Measurements from ENCODE around the gene GOLGA2.

Gene GOLGA2

DNA sequence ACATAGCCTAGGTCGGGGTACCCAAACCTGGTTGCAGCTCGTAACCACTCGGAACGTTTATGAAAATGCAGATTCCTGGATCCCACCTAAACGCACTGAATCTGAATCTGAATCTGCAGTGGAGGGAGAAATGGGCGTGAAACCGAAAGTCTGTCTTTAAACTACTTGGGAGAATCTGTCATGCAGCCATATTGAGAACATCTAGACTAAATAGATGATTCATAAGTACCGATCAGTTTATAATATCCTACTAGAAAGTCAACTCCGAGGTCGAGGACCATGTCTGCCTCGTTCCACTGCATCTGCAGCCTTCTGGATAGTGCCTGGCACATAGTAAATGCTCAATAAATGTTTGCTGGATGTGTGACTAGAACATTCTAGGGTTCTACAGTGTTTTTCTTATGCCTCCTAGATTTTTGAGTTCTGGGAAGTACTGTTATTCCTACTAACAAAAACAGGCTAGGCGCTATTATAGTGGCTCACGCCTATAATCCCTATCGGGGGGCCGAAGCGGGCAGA is 47.5 kb upstream of the GOLGA2 start:
- peak; percentile 14 for ATAC-seq
- TF ChIP-seq, protein P1, sequence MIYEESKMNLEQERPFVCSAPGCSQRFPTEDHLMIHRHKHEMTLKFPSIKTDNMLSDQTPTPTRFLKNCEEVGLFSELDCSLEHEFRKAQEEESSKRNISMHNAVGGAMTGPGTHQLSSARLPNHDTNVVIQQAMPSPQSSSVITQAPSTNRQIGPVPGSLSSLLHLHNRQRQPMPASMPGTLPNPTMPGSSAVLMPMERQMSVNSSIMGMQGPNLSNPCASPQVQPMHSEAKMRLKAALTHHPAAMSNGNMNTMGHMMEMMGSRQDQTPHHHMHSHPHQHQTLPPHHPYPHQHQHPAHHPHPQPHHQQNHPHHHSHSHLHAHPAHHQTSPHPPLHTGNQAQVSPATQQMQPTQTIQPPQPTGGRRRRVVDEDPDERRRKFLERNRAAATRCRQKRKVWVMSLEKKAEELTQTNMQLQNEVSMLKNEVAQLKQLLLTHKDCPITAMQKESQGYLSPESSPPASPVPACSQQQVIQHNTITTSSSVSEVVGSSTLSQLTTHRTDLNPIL (CRISPR knock-in tag; IDR thresholded peaks at IDR 0.05; ENCODE audit: low read depth), result no peak
- TF ChIP-seq CSDC2 (CRISPR knock-in tag; IDR thresholded peaks at IDR 0.05), result no peak
- TF ChIP-seq, protein P2, sequence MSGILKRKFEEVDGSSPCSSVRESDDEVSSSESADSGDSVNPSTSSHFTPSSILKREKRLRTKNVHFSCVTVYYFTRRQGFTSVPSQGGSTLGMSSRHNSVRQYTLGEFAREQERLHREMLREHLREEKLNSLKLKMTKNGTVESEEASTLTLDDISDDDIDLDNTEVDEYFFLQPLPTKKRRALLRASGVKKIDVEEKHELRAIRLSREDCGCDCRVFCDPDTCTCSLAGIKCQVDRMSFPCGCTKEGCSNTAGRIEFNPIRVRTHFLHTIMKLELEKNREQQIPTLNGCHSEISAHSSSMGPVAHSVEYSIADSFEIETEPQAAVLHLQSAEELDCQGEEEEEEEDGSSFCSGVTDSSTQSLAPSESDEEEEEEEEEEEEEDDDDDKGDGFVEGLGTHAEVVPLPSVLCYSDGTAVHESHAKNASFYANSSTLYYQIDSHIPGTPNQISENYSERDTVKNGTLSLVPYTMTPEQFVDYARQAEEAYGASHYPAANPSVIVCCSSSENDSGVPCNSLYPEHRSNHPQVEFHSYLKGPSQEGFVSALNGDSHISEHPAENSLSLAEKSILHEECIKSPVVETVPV (CRISPR knock-in tag; IDR thresholded peaks at IDR 0.05), result no peak
- TF ChIP-seq ZNF565 (CRISPR knock-in tag; conservative IDR thresholded peaks at IDR 0.05; ENCODE audit: low read depth), result no peak
- no peak for TF ChIP-seq ISL1 (CRISPR knock-in tag; IDR thresholded peaks at IDR 0.05)
- no peak for TF ChIP-seq ZNF70 (CRISPR knock-in tag; IDR thresholded peaks at IDR 0.05)
- no peak for TF ChIP-seq TOX (CRISPR knock-in tag; IDR thresholded peaks at IDR 0.05; ENCODE audit: borderline replicate concordance)
- no peak for TF ChIP-seq ZC3H10 (CRISPR knock-in tag; IDR thresholded peaks at IDR 0.05)
- no peak for TF ChIP-seq ARNTL (CRISPR knock-in tag; IDR thresholded peaks at IDR 0.05; ENCODE audit: borderline replicate concordance, low read depth)
- TF ChIP-seq SNAI2 (CRISPR knock-in tag; IDR thresholded peaks at IDR 0.05), result no peak
- TF ChIP-seq PPARA (CRISPR knock-in tag; IDR thresholded peaks at IDR 0.05; ENCODE audit: borderline replicate concordance), result no peak
- no peak for TF ChIP-seq TCF4 (CRISPR knock-in tag; IDR thresholded peaks at IDR 0.05; ENCODE audit: borderline replicate concordance)
- TF ChIP-seq POU6F1 (CRISPR knock-in tag; IDR thresholded peaks at IDR 0.05; ENCODE audit: borderline replicate concordance, low read depth), result no peak
- TF ChIP-seq ZFP3 (CRISPR knock-in tag; IDR thresholded peaks at IDR 0.05), result no peak
- no peak for TF ChIP-seq OSR1 (CRISPR knock-in tag; IDR thresholded peaks at IDR 0.05)
- TF ChIP-seq ZFP30 (CRISPR knock-in tag; IDR thresholded peaks at IDR 0.05), result no peak

DNA sequence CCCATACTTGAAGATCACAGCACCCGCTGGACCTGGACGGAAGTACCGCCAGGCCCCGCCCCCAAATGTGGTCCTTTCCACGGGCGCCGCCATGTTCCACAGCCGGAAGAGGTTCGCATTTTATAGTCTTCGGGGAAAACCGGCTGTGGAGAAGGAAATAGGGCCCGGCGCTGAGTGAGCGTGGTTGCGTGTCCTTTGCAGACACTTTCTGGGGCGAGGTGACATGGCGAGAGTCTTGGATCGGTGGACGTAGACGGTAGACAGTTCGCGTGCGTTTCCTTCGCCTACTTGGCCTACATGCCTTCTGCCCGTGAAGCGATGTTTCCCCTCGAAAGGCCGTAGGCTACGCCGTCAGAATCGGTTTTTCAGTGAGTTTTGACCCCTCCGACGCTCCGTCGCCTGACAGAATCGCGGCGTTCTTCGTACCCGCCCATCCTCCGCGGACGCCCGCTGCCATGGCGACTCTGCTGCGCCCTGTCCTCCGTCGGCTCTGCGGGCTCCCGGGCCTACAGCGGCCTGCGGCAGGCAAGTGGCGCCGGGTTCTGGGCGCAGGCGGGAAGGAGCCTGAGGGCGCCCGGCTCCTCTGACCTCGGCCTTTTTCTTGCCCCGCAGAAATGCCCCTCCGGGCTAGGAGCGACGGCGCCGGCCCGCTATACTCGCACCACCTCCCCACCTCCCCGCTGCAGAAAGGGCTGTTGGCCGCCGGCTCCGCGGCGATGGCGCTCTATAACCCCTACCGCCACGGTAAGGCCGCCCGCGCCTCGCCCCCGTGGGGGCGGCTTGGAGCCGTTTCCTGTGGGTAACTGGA is 46.8 kb upstream of the GOLGA2 start, which contains the start of the genes COQ4 and TRUB2:
Gene COQ4, plus strand, starts transcription at position 436 of the 808 bp plus-strand sequence. Its CDS starts 20 bp downstream, at position 456.
Gene TRUB2, minus strand, starts transcription at position 44 of the 808 bp plus-strand sequence. Its CDS starts 39 bp downstream, at position 5.
- peak; percentile 96 for ATAC-seq
- TF ChIP-seq, protein P1 (CRISPR knock-in tag; IDR thresholded peaks at IDR 0.05; ENCODE audit: low read depth), result no peak
- 0 out of 2 replicates have a peak, but pooled peaks have one; percentile 18 for TF ChIP-seq POU6F1 (CRISPR knock-in tag; IDR thresholded peaks at IDR 0.05; ENCODE audit: borderline replicate concordance, low read depth)

GRCh38 chr9:128321879-128322403 is 46.1 kb upstream of the GOLGA2 start:
- peak; percentile 13 for ATAC-seq
- TF ChIP-seq ZFP30 (CRISPR knock-in tag; IDR thresholded peaks at IDR 0.05) (no peak), ZC3H10 (CRISPR knock-in tag; IDR thresholded peaks at IDR 0.05) (no peak), POU6F1 (CRISPR knock-in tag; IDR thresholded peaks at IDR 0.05; ENCODE audit: borderline replicate concordance, low read depth) (no peak), ZNF565 (CRISPR knock-in tag; conservative IDR thresholded peaks at IDR 0.05; ENCODE audit: low read depth) (no peak)
